NCI-H748 (cell line): ENCODE results near the gene IRF5.
A peak's percentile ranks its signal among the peaks of the same experiment; 100 is the strongest.
"Not testable (repeated sequence)": the region's sequence is repeated elsewhere in the genome, so short reads cannot be mapped to it uniquely, and the experiment has no call there.

Source experiments
- DNase-seq: peaks from one replicate; lab custom pipeline; 2025; ENCODE audit not compliant: unreplicated experiment; lab: John Stamatoyannopoulos, UW

The IRF5 gene

DNA sequence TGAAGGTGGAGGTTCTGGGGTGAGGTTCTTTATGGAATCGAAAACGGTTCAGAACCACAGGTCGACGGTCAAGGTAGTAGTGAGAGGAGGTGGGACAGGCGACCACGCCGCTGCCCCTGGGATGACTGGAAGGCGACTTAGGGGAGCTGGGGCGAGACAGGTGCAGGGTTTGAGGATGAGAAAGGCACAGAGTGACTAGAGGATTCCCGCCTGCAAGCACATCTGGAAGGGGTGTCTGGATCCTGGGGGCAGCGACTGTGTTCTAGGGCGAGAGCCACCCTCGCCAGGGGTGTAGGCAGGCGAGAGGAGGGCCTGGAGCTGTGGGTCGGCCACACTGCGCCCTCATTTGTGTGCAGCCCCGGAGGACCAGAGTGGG lies 468 bp upstream of the IRF5 start:
- DNase-seq: no peak

DNA sequence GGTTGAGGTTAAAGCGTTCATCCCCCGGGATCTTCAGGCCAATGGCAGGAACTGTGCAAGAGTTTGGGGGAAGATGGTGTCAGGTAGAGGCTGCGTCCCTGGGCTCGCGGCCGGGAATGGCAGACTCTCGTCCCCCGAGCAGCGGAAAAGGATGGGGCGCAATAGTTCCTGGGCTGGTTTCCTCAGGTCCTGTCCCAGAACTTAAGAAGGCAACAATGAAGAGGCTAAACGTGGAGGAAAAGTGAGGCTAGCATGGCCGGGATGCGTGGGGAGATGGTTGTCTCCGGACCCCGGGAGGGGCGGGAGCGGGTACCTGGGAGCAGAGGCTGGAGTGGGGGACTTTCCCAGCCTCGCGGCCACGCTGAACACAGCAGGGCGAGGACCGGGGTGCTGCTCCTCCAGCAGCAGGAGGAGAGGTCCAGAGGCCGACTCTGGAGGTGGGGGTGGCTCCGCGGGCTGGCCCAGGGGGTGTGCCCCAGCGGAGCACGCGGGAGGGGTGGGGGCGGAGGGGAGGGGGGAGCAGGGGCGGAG lies 882 bp downstream of the IRF5 start:
- DNase-seq: peak; percentile 44

DNA sequence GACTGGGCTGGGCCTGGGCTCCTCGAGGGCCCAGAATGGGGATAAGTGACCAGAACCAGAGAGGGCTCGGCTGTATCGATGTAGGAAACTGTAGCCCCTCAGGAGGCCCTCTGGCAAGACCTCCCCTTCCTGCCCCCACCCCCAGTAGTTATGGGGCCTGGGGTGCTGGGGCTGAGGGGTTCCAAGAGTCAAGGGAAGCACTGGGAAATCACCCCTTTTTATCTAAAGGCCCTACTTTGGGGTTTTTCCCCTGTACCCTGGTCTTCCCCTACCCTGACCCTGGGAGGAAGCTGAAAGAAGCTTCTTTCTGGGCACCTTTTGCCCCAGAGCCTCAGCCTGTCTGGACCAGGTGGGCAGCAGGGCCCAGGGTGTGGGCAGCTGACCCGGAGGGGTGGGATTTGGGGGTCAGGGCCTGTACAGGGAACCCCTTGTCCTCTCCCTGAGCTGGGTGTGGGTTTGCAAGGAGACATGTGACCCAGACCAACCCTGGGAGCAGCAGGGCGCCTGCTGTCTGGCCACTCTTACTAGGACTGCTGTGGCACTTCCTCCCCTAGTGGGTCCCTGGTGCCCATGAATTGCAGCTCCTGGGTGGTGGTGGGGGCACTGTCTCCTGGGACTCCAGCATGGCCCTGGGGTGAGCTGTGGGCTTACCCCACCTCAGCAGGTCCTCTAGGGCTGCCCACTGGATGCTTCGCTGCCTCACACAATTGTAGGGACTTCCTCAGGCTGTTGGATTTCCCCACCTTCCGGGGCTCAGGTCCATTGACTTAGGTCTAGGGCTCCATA lies 1.5 kb downstream of the IRF5 start:
- DNase-seq: no peak

DNA sequence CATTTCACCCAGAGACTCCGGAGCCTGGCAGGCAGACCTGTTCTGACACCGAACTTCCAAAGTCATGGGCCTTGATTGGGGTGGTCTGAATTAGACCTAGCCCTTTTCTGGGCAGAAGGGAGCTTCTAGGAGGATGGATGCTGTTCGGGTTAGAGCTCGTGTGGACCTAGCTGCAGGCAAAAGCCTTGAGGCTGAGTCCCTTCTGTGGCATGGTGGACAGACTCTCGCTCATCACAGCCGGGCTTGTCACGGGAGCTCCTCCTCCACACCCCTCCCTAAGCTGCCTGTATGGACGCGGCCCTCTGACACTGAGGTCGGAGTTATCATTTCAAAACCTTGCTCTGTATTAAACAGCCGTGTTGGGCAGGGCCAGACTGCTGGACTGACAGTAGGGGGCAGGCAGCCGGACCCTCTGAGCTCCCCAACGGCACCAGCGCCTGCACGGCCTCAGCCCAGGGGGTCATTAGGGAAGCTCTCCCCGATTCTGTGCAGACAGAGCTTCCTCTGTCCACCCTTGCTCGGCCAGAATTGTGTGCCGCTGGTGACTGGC lies 2.2 kb downstream of the IRF5 start:
- no peak for DNase-seq

DNA sequence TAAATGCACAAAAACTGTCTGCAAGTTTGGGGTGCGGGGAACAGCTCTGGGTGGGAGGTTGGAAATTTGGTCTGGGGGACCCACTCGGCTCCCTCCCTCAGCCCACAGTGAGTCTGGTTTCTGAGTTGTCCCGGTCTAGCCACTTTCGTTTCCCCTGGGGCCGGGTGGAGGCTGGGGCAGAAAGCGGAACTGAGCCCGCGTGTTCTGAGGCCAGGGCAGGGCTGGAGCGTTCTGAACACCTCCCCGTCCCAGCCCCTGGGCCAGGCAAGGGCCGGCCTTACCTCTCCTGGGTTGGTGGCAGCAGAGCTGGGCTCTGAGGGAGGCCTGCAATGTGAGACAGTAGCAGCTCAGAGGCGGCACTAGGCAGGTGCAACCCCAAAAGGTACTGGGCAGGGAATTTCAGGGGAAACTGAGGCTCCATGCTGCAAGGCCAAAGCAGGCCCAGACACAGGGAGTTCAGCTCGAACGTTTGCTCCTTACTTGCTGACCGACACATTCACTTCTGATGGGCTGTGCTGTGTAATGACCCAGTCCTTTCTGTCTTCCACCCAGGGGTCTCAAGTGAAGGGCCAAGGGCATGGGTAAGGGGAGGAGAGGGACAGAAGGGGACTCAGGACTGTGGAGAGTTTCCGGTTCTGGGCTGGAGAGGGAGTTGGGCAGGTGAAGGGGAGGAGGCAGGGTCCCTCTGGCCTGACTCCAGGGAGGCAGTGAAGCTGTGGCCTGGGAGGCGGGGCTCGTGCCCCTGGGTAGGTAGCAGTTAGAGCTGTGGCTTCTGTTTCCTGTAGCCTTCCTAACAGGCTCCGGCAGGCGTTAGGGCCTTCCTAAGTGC lies 3.0 kb downstream of the IRF5 start:
- no peak for DNase-seq

DNA sequence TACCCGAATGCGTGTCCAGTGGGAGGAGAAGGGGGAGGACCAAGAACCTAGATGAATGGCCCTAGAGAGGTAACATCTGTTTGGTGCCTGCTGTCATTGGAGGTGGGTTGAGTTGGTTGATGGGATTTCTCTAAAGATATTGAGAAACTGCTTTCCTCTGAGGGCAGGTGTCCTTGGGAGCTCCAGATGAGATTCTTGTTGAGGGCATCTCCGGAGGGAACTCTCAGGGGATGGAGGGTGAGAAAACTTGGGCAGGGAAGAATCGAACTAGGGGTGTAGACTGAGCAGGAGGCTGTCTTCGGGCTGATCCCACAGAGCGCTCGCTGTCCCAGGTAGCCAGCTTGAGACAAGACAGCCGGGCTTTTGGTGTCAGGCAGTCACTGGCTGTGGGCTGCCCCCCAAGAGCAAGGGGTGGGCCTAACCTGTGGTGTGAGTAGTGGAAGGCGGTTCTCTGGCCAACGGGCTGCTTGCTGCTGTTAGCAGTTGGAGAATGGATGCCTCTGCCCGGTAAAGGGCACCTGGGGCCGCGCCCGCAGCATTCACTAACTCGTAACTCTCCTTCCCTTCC lies 3.7 kb downstream of the IRF5 start:
- no peak for DNase-seq

DNA sequence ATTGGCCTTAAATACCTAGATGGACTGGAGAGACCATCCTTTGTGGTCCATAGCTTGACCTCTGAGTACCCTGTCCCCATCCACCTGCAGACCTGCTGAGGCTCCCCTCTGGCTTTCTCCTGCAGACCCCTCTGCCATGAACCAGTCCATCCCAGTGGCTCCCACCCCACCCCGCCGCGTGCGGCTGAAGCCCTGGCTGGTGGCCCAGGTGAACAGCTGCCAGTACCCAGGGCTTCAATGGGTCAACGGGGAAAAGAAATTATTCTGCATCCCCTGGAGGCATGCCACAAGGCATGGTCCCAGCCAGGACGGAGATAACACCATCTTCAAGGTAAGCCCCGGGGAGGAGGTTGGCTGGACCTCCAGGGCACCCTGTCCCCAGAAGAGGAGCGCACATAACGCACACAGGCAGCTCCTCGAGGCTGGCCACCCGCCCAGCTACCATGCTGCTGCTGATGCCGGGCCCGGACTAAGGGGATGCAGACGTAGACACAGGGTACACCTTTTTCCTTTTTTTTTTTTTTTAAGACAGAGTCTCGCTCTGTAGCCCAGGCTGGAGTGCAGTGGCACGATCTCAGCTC lies 4.3 kb downstream of the IRF5 start:
- DNase-seq: no peak

DNA sequence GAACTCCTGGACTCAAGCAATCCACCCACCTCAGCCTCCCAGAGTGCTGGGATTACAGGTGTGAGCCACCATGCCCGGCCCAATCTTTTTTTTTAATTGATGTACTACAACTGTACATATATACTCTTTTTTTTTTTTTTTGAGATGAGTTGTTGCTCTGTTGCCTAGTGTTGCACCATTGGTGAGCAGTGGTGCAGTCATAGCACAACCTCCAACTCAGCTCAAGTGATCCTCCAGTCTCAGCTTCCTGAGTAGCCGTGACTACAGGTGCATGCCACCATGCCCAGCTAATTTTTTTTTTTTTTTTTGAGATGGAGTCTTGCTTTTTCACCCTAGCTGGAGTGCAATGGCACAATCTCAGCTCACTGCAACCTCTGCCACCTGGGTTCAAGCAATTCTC lies 5.5 kb downstream of the IRF5 start:
- DNase-seq: not testable (repeated sequence)

DNA sequence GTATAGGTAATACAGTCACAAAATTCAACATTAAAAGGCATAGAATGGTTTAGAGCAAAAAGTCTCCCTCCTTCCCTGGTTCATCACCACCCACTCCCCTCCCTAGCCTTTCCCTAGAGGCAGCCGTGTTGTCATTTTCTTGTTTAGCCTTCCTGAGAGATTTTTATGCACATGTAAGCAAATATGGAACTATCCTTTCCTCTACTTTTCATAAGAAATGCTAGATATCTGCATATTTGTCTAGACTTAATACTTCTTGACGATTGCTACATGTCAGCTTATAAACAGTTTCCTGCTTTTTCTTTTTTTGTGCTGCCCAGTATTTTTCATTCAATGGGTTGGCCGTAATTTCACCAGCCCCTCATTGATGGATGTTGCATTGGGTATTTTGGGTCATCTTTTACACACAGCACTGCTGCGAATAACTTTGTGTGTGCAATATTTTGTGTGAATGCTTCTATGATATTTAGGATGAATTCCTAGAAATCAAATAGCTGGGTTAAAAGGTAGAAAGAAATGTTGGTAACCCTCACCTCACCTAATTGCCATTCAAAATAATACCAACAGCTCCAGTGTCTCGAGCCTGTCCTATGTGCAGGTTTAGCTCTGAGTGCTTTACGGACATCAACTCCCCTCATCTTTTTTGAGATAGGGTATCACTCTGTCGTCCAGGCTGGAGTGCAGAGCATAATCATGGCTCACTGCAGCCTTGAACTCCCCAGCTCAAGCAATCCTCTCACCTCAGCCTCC lies 6.9 kb downstream of the IRF5 start:
- DNase-seq: no peak

DNA sequence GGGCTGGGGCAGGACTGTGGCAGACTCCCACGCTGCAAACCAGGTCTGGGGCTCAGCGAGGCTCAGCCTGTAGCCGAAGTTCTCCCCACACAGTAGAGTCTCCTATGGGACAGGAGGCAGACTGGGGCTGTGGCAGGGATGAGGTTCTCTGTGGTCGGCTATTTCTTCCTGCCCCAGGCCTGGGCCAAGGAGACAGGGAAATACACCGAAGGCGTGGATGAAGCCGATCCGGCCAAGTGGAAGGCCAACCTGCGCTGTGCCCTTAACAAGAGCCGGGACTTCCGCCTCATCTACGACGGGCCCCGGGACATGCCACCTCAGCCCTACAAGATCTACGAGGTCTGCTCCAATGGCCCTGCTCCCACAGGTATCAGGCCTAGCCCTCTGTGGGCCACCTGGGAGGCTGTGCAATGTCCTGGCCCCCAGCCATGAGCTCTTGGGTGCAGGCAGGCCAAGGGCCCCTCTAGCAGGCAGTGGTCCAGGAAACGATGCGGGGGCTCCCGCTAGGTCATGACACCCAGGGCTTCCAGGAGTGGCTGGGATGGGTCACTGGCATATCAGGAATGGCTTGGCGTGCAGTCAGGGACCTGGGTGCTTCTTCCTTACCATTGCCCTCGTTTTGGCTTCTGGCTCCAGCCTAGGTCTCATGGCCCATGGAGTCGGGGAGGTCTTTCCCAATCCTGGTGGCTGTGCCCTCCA lies 8.1 kb downstream of the IRF5 start:
- DNase-seq: no peak

DNA sequence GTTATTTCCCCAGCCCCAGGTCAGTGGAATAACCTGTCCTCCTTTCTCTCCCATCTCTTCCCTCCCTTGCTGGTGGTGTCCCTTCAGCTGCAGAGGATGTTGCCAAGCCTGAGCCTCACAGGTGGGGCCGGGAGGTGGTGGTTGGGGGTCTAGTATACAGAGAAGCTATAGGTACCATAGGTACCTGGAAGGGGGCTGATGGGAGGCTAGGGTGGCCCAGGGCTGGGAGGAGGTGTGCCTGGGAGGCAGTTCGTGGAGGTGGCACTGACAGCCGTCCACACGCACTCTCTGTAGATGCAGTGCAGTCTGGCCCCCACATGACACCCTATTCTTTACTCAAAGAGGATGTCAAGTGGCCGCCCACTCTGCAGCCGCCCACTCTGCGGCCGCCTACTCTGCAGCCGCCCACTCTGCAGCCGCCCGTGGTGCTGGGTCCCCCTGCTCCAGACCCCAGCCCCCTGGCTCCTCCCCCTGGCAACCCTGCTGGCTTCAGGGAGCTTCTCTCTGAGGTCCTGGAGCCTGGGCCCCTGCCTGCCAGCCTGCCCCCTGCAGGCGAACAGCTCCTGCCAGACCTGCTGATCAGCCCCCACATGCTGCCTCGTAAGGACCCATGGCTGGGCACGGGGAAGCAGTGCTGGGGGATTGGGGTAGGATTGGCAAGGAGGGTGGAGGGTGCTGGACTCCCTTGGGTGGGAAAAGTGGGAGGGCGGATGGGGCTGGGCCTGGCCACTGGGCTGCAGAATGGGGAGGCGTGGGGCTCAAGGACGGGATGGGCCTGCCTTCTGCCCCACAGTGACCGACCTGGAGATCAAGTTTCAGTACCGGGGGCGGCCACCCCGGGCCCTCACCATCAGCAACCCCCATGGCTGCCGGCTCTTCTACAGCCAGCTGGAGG lies 9.5 kb downstream of the IRF5 start:
- DNase-seq: no peak

DNA sequence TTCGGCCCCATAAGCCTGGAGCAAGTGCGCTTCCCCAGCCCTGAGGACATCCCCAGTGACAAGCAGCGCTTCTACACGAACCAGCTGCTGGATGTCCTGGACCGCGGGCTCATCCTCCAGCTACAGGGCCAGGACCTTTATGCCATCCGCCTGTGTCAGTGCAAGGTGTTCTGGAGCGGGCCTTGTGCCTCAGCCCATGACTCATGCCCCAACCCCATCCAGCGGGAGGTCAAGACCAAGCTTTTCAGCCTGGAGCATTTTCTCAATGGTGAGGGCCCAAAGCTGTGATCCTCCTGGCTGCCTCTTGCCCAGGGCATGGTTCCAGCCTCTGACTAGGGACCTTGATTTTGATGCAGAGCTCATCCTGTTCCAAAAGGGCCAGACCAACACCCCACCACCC lies 10.1 kb downstream of the IRF5 start:
- DNase-seq: no peak

DNA sequence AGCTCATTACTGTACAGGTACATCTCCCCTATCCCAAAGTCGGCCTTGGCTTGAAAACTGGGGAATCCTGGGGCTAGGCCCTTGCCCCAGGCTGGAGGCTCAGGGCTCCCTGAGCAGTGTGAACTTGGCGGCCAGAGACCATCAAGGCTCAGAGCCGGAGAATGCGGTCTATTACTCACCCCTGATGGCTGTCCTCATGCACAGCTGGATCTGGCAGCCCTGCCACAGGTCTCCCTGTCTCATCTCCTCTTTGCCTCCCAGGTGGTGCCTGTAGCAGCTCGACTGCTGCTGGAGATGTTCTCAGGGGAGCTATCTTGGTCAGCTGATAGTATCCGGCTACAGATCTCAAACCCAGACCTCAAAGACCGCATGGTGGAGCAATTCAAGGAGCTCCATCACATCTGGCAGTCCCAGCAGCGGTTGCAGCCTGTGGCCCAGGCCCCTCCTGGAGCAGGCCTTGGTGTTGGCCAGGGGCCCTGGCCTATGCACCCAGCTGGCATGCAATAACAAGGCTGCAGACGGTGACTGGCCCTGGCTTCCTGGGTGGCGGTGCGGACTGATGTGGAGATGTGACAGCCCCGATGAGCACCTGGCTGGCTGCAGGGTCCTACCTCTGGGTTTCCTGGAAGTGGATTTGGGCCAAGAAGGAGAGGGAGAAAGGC lies 10.7 kb downstream of the IRF5 start:
- no peak for DNase-seq

DNA sequence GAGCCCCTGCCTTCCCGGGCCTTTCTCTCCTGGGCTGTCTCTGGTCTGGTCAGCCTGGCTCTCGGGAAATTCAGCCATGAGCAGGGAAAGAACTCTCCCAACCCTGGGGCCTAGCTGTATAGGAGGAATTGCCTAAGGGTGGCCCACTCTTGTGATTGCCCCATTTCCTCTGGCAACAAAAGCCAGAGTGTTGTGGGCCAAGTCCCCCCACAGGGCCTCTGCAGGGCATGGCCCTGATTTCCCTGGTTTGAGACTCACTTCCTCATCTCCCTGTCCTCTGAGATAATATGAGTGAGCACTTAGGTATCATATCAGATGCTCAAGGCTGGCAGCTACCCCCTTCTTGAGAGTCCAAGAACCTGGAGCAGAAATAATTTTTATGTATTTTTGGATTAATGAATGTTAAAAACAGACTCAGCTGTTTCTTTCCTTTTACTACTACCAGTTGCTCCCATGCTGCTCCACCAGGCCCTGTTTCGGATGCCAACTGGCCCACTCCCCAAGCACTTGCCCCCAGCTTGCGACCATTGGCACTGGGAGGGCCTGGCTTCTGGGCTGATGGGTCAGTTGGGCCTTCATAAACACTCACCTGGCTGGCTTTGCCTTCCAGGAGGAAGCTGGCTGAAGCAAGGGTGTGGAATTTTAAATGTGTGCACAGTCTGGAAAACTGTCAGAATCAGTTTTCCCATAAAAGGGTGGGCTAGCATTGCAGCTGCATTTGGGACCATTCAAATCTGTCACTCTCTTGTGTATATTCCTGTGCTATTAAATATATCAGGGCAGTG lies 11.4 kb downstream of the IRF5 start:
- DNase-seq: no peak

DNA sequence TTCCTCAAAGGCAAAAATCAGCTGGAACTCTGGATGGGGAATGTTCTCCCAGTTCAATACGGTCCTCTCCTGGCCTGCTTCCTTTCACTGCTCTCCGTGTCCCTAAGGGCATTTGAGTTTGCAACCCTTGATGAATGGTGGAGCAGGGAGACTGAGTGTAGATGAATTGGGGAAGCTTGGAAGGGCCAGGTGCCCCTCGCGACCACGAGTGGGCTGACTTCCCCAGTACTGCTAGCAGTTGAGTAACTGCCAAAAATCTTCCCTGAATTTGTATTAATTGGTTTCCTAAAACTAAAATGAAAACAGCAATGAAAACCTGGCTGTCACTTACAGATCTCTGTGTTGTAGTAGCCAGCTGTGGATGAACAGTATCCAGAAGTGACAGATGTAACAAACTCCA lies 13.6 kb downstream of the IRF5 start:
- no peak for DNase-seq

DNA sequence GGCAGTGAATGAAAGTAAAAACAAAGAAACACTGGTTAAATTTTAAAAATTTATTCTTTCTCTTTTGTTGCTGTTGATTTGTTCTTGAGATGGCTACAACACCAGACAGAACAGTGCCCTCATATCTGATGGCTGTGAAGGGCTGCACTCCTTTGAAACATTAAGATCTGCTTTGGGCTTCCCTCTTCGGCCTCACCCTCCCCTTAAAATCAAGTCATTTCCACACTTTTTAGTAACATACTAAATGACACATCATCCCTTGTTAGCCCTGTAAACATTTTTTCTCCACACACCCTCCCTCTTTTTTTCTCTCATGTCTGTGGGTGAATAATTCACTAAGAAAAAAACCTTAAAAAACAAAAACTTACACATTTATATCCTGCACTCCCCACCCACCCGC lies 16.4 kb downstream of the IRF5 start:
- no peak for DNase-seq
